SK-N-SH treated with all-trans-retinoic acid at 6 μM for 48 hours (cell line): Measurements from ENCODE around the gene FNBP1L.

Source experiments
- ATAC-seq: fragments of 200-7000 bp; cut with Tn5 transposase; 3 replicates; pipeline ENCODE4 v1.9.1; 2020; ENCODE audit warnings: mild to moderate bottlenecking, moderate library complexity
- CREB5 ChIP-seq: fragments of 250-450 bp; sonication (Bioruptor Pico); IDR thresholded peaks from 2 replicates; pipeline ENCODE4 v1.5.1; 2020; ENCODE audit warnings: low read depth, mild to moderate bottlenecking, moderate library complexity
- CSDC2 ChIP-seq: fragments of 250-450 bp; sonication (Bioruptor Pico); IDR thresholded peaks from 2 replicates; pipeline ENCODE4 v1.5.0; 2020; ENCODE audit warnings: mild to moderate bottlenecking, moderate library complexity
- ESRRG ChIP-seq: fragments of 250-450 bp; sonication (Bioruptor Pico); IDR thresholded peaks from 2 replicates; pipeline ENCODE4 v1.6.1; 2021; ENCODE audit warnings: mild to moderate bottlenecking
- ISL1 ChIP-seq: fragments of 250-450 bp; sonication (Bioruptor Pico); IDR thresholded peaks from 2 replicates; pipeline ENCODE4 v2.1.2; 2022; ENCODE audit warnings: mild to moderate bottlenecking, moderate library complexity
- OSR1 ChIP-seq: fragments of 250-450 bp; sonication (Bioruptor Pico); IDR thresholded peaks from 2 replicates; pipeline ENCODE4 v1.8.0; 2022; ENCODE audit warnings: moderate library complexity, mild to moderate bottlenecking, inconsistent platforms
- PATZ1 ChIP-seq: fragments of 250-450 bp; sonication (Bioruptor Pico); IDR thresholded peaks from 2 replicates; pipeline ENCODE4 v1.8.0; 2020; ENCODE audit warnings: mild to moderate bottlenecking, moderate library complexity, borderline replicate concordance
- POU6F1 ChIP-seq: fragments of 250-450 bp; sonication (Bioruptor Pico); IDR thresholded peaks from 2 replicates; pipeline ENCODE4 v1.8.0; 2021; ENCODE audit warnings: low read depth, mild to moderate bottlenecking, moderate library complexity, borderline replicate concordance
- PPARA ChIP-seq: fragments of 250-450 bp; sonication (Bioruptor Pico); IDR thresholded peaks from 2 replicates; pipeline ENCODE4 v1.5.0; 2020; ENCODE audit warnings: mild to moderate bottlenecking, borderline replicate concordance
- RARB ChIP-seq: fragments of 250-450 bp; sonication (Bioruptor Pico); IDR thresholded peaks from 2 replicates; pipeline ENCODE4 v1.8.0; 2021; ENCODE audit warnings: mild to moderate bottlenecking, moderate library complexity
- SNAI2 ChIP-seq: fragments of 250-450 bp; sonication (Bioruptor Pico); IDR thresholded peaks from 2 replicates; pipeline ENCODE4 v1.5.0; 2020; ENCODE audit warnings: mild to moderate bottlenecking, moderate library complexity
- TCF4 ChIP-seq: fragments of 250-450 bp; sonication (Bioruptor Pico); IDR thresholded peaks from 2 replicates; pipeline ENCODE4 v1.8.0; 2021; ENCODE audit warnings: mild to moderate bottlenecking, moderate library complexity, borderline replicate concordance
- TOX ChIP-seq: fragments of 250-450 bp; sonication (Bioruptor Pico); IDR thresholded peaks from 2 replicates; pipeline ENCODE4 v1.8.0; 2021; ENCODE audit warnings: mild to moderate bottlenecking, moderate library complexity, borderline replicate concordance
- ZC3H10 ChIP-seq: fragments of 250-450 bp; sonication (Bioruptor Pico); IDR thresholded peaks from 2 replicates; pipeline ENCODE4 v1.5.1; 2021; ENCODE audit warnings: mild to moderate bottlenecking, moderate library complexity
- ZFP3 ChIP-seq: fragments of 250-450 bp; sonication (Bioruptor Pico); IDR thresholded peaks from 2 replicates; pipeline ENCODE4 v1.5.0; 2020; ENCODE audit warnings: mild to moderate bottlenecking, moderate library complexity
- ZNF565 ChIP-seq: fragments of 450-650 bp; formaldehyde crosslinking; conservative IDR thresholded peaks from 2 replicates; pipeline ENCODE4 v1.5.0; 2020; ENCODE audit warnings: low read depth, mild to moderate bottlenecking, moderate library complexity
- ZNF8 ChIP-seq: fragments of 450-650 bp; formaldehyde crosslinking; IDR thresholded peaks from 2 replicates; pipeline ENCODE4 v1.5.0; 2020; ENCODE audit warnings: mild to moderate bottlenecking, moderate library complexity
- TF ChIP-seq, protein P1 (sequence below): fragments of 250-450 bp; sonication (Bioruptor Pico); IDR thresholded peaks from 2 replicates; pipeline ENCODE4 v1.5.1; 2021; ENCODE audit warnings: mild to moderate bottlenecking, moderate library complexity

FNBP1L gene

GRCh38 chr1:93443454-93443853 lies 4.5 kb upstream of the FNBP1L start:
- no peak for ATAC-seq
- TF ChIP-seq POU6F1 (CRISPR knock-in tag) (no peak), OSR1 (CRISPR knock-in tag) (no peak), CREB5 (no peak), RARB (CRISPR knock-in tag) (no peak), SNAI2 (no peak), ZNF8 (CRISPR knock-in tag) (no peak), ISL1 (CRISPR knock-in tag) (no peak)
- TF ChIP-seq, protein P1, sequence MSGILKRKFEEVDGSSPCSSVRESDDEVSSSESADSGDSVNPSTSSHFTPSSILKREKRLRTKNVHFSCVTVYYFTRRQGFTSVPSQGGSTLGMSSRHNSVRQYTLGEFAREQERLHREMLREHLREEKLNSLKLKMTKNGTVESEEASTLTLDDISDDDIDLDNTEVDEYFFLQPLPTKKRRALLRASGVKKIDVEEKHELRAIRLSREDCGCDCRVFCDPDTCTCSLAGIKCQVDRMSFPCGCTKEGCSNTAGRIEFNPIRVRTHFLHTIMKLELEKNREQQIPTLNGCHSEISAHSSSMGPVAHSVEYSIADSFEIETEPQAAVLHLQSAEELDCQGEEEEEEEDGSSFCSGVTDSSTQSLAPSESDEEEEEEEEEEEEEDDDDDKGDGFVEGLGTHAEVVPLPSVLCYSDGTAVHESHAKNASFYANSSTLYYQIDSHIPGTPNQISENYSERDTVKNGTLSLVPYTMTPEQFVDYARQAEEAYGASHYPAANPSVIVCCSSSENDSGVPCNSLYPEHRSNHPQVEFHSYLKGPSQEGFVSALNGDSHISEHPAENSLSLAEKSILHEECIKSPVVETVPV (CRISPR knock-in tag) = no peak

DNA sequence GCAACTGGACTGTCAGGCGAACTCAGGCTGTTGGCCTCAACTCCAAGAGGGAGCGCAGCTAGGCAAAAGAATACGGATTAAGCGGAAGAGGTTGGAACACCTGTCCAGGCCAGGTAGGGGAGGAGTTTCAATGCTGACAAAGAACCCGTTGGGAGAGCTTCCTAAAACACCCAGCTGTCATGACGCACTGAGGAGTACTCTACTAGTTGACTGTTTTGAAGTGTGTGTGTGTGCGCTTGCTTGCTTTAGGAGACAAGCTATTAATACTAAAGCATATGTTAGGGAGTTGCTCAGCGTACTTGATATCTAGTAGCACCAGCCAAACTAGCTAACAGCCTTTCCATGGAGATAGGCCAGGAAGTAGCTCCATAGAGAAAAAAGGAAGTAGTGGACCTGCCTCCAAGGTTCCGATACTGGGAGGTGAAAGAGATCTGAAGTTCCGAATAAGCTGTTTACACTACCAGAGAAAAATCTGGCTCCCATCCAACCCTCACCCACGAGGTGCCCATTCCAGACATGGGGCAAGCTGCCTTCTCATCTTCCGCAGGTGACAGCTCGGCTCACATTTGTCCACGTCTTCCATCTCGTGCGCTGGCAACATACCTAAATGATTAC lies 974 bp upstream of the FNBP1L start:
- TF ChIP-seq ESRRG (no peak), CSDC2 (CRISPR knock-in tag) (no peak), ZFP3 (CRISPR knock-in tag) (no peak), ZNF8 (CRISPR knock-in tag) (no peak), ZNF565 (CRISPR knock-in tag) (no peak), TCF4 (CRISPR knock-in tag) (no peak), ISL1 (CRISPR knock-in tag) (no peak), TOX (CRISPR knock-in tag) (no peak), PATZ1 (no peak), ZC3H10 (CRISPR knock-in tag) (no peak), CREB5 (no peak), PPARA (no peak)
- no peak for ATAC-seq

- peak; percentile 74 for ATAC-seq
These were observed 519 bp downstream of the FNBP1L start for GRCh38 chr1:93448292-93448982.

More at GRCh38 chr1:93448292-93448982, 519 bp downstream of the FNBP1L start:
- no peak for TF ChIP-seq ISL1 (CRISPR knock-in tag)
- no peak for TF ChIP-seq ESRRG
- no peak for TF ChIP-seq CREB5
- TF ChIP-seq ZNF565 (CRISPR knock-in tag) = no peak
- TF ChIP-seq, protein P1 (CRISPR knock-in tag) = no peak
- TF ChIP-seq TCF4 (CRISPR knock-in tag) = no peak
